Stimulated activated CD8-positive, alpha-beta memory T cell treated with anti-CD3 and anti-CD28 coated beads, Interleukin-7, amount 100 ng/mL, for 1 hour (primary cell): ENCODE data around the gene GAB2.
"Not testable (repeated sequence)": the region's sequence is repeated elsewhere in the genome, so short reads cannot be mapped to it uniquely, and the experiment has no call there.

Source experiments
- DNase-seq, 2 donors: peaks; one replicate each; pipeline ENCODE4 v3.0.0-alpha.2; 2020; ENCODE audit warnings: low read depth in 2 of 2

GAB2 gene

GRCh38 chr11:78313181-78313795 is 104.3 kb downstream of the GAB2 start:
- DNase-seq, result no peak

GRCh38 chr11:78312712-78313111 is 104.9 kb downstream of the GAB2 start:
- DNase-seq, result no peak

GRCh38 chr11:78311702-78312371 is 105.8 kb downstream of the GAB2 start:
- DNase-seq, result no peak

DNA sequence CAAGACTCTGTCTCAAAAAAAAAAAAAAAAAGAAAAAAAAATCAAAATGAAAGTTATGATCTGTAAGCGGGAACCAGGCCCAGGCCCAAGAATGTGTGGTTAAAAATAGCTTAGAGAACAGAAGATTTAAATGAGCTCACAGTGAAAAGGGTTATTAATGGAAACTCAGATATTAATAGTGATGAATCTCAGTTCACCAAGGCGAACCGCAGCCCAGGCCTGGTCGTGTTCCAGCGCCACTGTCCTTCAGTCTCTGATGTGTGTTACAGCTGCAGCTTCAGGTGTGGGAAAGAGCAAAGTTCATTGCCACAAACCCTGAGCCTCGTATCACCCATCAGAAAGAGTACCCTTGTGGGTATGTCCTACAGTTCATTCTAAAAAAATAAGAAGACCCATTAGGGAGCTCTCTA is 107.1 kb downstream of the GAB2 start:
- DNase-seq, result no peak

- no peak for DNase-seq
These were observed 113.4 kb downstream of the GAB2 start for GRCh38 chr11:78304201-78304600.

DNA sequence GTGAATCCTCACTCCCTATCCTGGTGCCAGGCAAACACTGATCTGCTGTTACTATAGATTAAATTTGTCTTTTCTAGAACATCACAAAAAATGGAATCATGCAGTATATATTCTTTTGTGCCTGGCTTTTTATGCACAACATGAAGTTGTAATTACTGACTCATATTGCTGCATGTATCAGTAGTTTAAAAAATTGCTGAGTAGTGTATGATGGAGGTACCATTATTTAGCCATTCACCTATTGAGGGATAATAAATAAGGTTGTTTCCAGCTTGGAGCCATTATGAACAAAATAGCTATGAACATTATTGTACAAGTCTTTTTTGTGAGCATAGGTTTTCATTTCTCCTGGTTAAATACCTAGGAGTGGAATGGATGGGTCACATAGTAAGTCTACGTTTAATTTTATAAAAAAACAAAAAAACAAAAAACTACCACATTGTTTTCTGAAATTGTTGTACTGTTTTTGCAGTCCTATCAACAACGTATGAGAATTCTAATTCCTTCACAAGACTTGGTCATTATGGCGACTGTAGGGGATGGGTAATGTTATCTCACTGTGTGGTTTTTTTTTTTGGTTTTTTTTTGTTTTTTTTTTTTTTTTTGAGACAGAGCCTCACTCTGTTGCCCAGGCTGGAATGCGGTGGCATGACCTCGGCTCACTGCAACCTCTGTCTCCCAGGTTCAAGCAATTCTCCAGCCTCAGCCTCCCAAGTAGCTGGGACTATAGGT is 117.3 kb downstream of the GAB2 start:
- no peak for DNase-seq

GRCh38 chr11:78299000-78299710 is 118.5 kb downstream of the GAB2 start:
- DNase-seq, result no peak

DNA sequence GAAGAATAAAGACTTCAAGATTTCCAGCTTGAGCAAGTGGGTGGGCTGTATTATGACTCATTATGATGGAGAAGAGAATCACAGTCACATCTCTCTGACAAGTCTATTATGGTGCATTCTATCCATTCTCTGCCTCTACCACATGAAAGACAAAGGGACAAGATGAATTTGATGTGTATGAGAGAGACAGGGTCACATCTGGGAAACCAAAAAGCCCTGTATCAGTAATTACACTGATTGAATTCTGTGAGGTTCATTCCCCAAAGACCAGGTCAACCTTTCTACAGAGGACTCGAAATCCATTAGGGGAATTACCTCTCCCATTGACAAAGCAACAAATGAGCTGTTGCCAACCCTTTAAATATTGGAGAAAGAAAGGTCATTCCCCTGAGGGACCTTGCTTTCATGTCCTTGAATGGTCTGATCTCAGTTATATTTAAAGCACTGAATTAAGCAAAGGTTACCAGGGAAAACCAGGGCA is 119.3 kb downstream of the GAB2 start:
- DNase-seq, result no peak

- no peak for DNase-seq
These were observed 121.4 kb downstream of the GAB2 start for GRCh38 chr11:78295991-78296930.

DNA sequence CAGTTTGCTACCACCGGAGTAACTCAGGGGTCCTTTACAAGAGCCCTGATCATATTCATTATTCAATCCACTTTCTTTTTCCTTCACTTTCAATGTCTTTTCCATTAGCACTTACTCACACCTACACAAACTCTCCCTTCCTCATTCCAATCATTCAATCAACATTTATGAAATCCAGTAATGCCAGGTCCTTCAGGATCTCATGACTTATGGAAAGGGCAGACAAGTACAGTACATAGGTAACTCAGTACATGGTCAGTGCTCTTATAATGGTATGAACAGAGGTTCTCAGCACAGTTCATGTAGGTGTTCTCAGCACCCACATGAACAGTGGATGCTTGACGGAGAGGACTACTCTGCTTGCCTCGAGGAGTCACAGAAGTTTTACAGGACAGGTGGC is 122.3 kb downstream of the GAB2 start:
- no peak for DNase-seq

DNA sequence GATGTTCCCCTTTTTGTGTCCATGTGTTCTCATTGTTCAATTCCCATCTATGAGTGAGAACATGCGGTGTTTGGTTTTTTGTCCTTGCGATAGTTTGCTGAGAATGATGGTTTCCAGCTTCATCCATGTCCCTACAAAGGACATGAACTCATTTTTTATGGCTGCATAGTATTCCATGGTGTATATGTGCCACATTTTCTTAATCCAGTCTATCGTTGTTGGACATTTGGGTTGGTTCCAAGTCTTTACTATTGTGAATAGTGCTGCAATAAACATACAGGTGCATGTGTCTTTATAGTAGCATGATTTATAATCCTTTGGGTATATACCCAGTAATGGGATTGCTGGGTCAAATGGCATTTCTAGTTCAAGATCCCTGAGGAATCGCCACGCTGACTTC is 123.5 kb downstream of the GAB2 start:
- DNase-seq, result not testable (repeated sequence)

GRCh38 chr11:78293536-78293935 is 124.1 kb downstream of the GAB2 start:
- DNase-seq, result no peak

- DNase-seq, result no peak
These were observed 125.4 kb downstream of the GAB2 start for GRCh38 chr11:78292109-78292803.

DNA sequence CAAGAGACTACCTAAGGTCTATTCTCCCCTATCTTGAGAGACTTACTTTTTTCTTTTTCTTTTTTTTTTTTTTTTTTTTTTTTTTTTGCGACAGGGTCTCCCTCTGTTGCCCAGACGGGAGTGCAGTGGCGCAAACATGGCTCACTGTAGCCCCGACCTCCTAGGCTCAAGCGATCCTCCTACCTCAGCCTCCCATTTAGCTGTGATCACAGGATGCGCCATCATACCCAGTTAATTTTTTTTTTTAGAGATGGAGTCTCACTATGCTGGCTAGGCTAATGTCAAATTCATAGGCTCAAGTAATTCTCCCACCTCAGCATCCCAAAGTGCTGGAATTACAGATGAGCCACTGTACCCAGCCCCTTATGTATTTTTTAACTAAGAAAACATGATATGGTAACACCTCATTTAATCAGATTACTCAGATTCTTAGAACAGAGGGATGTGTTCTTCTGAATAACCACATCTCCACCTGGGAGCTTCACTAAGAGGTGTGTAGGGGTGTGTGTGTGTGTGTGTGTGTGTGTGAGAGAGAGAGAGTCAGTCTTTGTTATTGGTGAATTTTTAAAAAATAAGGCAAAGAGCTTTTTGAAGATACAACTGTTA is 126.0 kb downstream of the GAB2 start:
- no peak for DNase-seq

DNA sequence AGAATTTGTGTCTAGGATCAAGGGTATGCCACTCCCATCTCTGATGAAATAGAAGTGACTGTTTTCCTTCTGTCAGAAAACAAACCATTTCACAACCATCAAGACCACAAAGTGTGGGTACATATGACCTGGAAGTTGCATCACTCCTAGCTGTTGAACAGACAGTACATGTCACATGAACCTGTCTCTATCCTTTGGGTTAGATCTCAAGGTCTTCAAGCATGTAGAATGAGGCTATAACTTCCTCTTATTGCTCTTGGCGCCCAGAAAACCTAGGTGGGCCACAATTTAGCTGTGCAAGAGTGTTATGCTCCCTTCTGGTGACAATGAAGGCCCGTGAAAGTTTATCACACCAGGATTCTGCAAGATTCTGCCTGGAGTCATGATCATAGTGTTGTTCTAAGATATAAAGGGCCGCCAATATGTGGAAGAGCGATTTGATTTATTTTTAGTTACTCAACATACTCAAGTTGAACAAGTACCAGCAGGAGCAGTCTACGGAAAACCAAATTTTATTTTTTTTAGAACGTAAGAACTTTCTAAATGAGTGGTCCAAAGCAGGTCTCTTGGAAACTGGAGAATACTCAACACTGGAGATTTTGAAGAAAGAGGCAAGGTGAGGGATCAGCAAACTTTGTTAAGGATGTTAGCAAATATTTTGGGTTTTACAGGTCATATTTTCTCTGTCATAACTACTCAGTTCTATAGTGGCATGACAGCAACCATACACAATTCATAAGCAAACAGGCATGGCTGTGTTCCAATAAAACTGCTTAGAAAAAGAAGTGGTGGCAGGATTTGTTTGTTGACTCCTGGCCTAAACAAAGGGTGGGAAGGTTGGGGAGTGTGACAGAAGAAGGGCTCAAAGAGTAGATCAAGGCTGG is 127.1 kb downstream of the GAB2 start:
- DNase-seq, result no peak

GRCh38 chr11:78289552-78290292 is 127.9 kb downstream of the GAB2 start:
- no peak for DNase-seq

DNA sequence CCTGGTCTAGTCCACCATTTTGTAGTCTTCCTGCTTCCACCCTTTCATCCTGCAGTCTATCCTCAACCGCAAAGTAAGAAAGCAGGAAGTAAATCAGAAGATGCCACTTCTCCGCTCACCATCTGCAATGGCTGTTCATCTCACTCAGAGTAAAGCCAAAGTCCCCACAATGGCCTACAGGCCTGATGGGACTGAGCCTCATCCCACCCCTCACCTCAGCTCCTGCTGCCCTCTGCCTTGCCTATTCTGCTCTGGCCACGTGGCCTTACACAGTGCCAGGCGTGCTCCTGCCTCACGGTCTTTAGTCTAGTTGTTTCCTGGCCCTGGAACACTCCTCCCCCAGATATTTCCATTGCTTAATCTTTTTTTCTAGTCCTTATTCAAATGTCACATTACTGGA is 133.4 kb downstream of the GAB2 start:
- no peak for DNase-seq

GRCh38 chr11:78282821-78283220 is 134.8 kb downstream of the GAB2 start:
- no peak for DNase-seq
